CD8-positive, alpha-beta memory T cell (primary cell): Measurements from ENCODE around the gene OR8B12. TPM values are rescaled to one million over a fixed set of nuclear protein-coding genes. Genes with fewer than 3 reads are reported as not detected.

Experiments used
- polyA plus RNA-seq: library from polyadenylated mRNA; unstranded; fragments of 300-500 nt; fragmentation: Illumina TruSeq; gene quantifications from one replicate; pipeline ENCODE4 v1.2.3, GENCODE V29; 2021
- total RNA-seq, 2 experiments: library from RNA; stranded (reverse); gene quantifications; one replicate each; pipeline ENCODE4 v1.2.3, GENCODE V29; 2021

The OR8B12 gene
- total and polyA plus RNA-seq, 3 experiments from 2014 or later = not detected

Other genes starting within 250 kb of the OR8B12 start
- not detected for gene OR8D1, start 229.7 kb downstream of the OR8B12 start, total RNA-seq
- gene OR8D1, start 229.7 kb downstream of the OR8B12 start, polyA plus RNA-seq = not detected
- gene OR8D2, start 223.5 kb downstream of the OR8B12 start, total RNA-seq = not detected
- gene OR8D2, start 223.5 kb downstream of the OR8B12 start, polyA plus RNA-seq = not detected
- gene OR8B2, start 159.2 kb downstream of the OR8B12 start, total RNA-seq = not detected
- not detected for gene OR8B2, start 159.2 kb downstream of the OR8B12 start, polyA plus RNA-seq
- not detected for gene OR8B3, start 144.6 kb downstream of the OR8B12 start, total RNA-seq
- not detected for gene OR8B3, start 144.6 kb downstream of the OR8B12 start, polyA plus RNA-seq
- gene OR8B4, start 118.8 kb downstream of the OR8B12 start, total RNA-seq = not detected
- not detected for gene OR8B4, start 118.8 kb downstream of the OR8B12 start, polyA plus RNA-seq
- not detected for gene OR8B8, start 98.0 kb downstream of the OR8B12 start, total RNA-seq
- gene OR8B8, start 98.0 kb downstream of the OR8B12 start, polyA plus RNA-seq = not detected
- gene OR8A1, start 26.3 kb upstream of the OR8B12 start, total RNA-seq = not detected
- gene OR8A1, start 26.3 kb upstream of the OR8B12 start, polyA plus RNA-seq = not detected
- gene PANX3, start 67.8 kb upstream of the OR8B12 start, total RNA-seq = not detected
- not detected for gene PANX3, start 67.8 kb upstream of the OR8B12 start, polyA plus RNA-seq
- 10 to 100 TPM; 38.4 to 49.5 TPM for gene TBRG1, start 79.2 kb upstream of the OR8B12 start, total RNA-seq
- gene TBRG1, start 79.2 kb upstream of the OR8B12 start, polyA plus RNA-seq = 36.3 TPM
- 1 to 10 TPM; 4.0 to 5.2 TPM for gene SIAE, start 130.1 kb upstream of the OR8B12 start, total RNA-seq
- 0.85 TPM for gene SIAE, start 130.1 kb upstream of the OR8B12 start, polyA plus RNA-seq
- 1 to 10 TPM; 2.2 to 3.9 TPM for gene SPA17, start 130.2 kb upstream of the OR8B12 start, total RNA-seq
- gene SPA17, start 130.2 kb upstream of the OR8B12 start, polyA plus RNA-seq = 1.4 TPM
- gene NRGN, start 196.3 kb upstream of the OR8B12 start, total RNA-seq = 1 to 10 TPM; 4.6 to 6.4 TPM
- not detected for gene NRGN, start 196.3 kb upstream of the OR8B12 start, polyA plus RNA-seq
- gene VSIG2, start 208.6 kb upstream of the OR8B12 start, total RNA-seq = under 1 TPM; 0.24 to 0.40 TPM
- gene VSIG2, start 208.6 kb upstream of the OR8B12 start, polyA plus RNA-seq = not detected
- gene ESAM, start 218.6 kb upstream of the OR8B12 start, total RNA-seq = under 1 TPM; 0.35 to 0.77 TPM
- not detected for gene ESAM, start 218.6 kb upstream of the OR8B12 start, polyA plus RNA-seq